Nephron (organoid): Measurements from ENCODE around the gene DDC.

Source experiments
- H3K27ac Mint-ChIP-seq, 3 experiments: 2 replicates each; pipeline ENCODE4 v1.8.0; 2020; ENCODE audit warnings: mixed read lengths in 3 of 3, mild to moderate bottlenecking in 2 of 3, moderate library complexity in 1 of 3
- H3K27me3 Mint-ChIP-seq: 2 replicates; pipeline ENCODE4 v1.8.0; 2021; ENCODE audit warnings: low read depth, mild to moderate bottlenecking, moderate library complexity, mixed read lengths
- H3K36me3 Mint-ChIP-seq: 2 replicates; pipeline ENCODE4 v1.8.0; 2020; ENCODE audit warnings: low read depth, mixed read lengths
- H3K4me1 Mint-ChIP-seq: 2 replicates; pipeline ENCODE4 v1.8.0; 2020; ENCODE audit warnings: mixed read lengths
- H3K4me3 Mint-ChIP-seq, 3 experiments: 2 replicates each; pipeline ENCODE4 v1.8.0; 2020; ENCODE audit warnings: mild to moderate bottlenecking in 3 of 3, mixed read lengths in 3 of 3, moderate library complexity in 2 of 3
- H3K9me3 Mint-ChIP-seq: 2 replicates; pipeline ENCODE4 v1.8.0; 2020; ENCODE audit warnings: mixed read lengths
- CTCF ChIP-seq, 3 experiments: fragments of 200-600 bp; sonication (generic); IDR thresholded peaks; one replicate each; pipeline ENCODE4 v1.5.0; 2021; ENCODE audit warnings: antibody characterized with exemption in 3 of 3; ENCODE audit not compliant: unreplicated experiment in 3 of 3

DDC gene, protein sequence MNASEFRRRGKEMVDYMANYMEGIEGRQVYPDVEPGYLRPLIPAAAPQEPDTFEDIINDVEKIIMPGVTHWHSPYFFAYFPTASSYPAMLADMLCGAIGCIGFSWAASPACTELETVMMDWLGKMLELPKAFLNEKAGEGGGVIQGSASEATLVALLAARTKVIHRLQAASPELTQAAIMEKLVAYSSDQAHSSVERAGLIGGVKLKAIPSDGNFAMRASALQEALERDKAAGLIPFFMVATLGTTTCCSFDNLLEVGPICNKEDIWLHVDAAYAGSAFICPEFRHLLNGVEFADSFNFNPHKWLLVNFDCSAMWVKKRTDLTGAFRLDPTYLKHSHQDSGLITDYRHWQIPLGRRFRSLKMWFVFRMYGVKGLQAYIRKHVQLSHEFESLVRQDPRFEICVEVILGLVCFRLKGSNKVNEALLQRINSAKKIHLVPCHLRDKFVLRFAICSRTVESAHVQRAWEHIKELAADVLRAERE

DNA sequence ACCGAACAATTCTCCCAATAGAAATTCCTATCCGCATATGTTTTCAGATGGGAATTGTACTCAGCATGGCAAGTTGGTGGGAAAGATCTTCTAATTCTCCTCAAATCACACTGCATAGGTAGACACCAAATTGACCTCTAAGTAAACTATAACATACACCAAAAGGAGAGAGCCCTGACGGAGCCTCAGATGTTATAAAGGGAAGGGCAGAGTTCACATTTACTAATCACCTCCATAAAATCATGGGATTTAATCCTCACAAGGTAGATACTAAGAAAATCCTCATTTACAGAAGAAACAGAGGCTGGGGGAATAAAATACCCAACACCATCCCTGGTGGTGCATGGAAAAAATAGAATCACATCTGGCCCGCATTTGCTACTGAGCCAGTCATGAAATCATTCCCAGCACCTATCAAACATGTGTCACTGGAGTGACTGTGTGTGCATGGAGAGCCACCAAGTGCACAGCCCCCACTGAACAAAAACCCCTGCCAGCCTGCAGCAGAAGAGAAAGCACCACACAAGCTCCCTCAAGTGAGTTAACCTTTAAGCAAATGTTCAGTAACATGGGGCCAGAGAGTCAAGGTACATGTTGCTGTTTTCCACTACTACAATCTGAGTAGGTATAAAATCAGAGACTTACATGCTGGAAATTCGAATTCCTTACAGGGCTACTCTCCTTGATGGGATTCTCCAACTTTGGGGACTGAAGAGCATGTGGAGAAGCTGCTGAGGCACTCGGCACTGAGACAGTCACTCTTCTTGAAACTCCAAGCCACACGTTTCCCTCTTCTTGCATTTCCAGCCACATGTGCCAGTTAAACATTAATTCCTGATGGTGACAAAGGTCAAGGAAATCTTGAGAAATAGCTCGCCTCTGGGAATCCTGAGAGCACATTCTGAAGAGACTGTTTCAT lies at the start of gene DDC:
Gene DDC, minus strand, starts transcription at position 766 of the 919 bp plus-strand sequence. CDS start 21,320 bp downstream, outside the sequence.
- no peak for TF ChIP-seq CTCF (IDR thresholded peaks at IDR 0.05; ENCODE audit: unreplicated experiment in 3 of 3)
- Mint-ChIP-seq H3K4me3 (peak within 1 kb of the TSS in 1 of 3 experiments; percentile 28), H3K27ac (peak within 1 kb of the TSS; percentile 18 to 97 (median 72)), H3K4me1 (no peaks in the 10 kb centered on the region), H3K9me3 (peaks cover 5% of the 10 kb centered on the region), H3K36me3 (no peaks in the 10 kb centered on the region), H3K27me3 (peaks cover 15% of the 10 kb centered on the region)

GRCh38 chr7:50613473-50613872 lies 48.3 kb upstream of the DDC start:
- H3K36me3 Mint-ChIP-seq, result peaks cover 28% of the 10 kb centered on the region
- no peak overlapping the region for H3K4me3 Mint-ChIP-seq
- H3K4me1 Mint-ChIP-seq, result no peaks in the 10 kb centered on the region
- no peak for TF ChIP-seq CTCF (IDR thresholded peaks at IDR 0.05; ENCODE audit: unreplicated experiment in 3 of 3)
- H3K27me3 Mint-ChIP-seq, result no peaks in the 10 kb centered on the region
- H3K27ac Mint-ChIP-seq, result no peak overlapping the region
- H3K9me3 Mint-ChIP-seq, result no peaks in the 10 kb centered on the region

DNA sequence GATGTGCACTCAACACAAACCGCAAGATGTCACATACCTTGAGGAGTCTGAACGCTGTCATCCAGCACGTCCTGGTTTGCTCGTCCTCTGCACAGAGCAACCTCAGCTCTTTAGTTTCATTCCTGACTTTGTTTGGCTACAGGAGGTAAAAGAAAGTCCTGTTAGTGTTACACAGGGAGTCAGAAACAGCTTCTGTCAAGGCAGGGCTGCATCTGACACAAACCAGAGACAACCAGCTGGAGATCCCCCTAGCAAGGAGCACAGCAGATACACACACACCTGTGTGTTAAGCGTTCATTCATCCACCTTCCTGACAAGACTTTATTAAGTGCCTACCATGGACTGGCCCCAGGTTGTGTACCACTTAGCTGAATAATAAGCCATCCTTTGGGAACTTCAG lies 47.5 kb upstream of the DDC start:
- no peak overlapping the region for H3K4me3 Mint-ChIP-seq
- peaks cover 30% of the 10 kb centered on the region for H3K36me3 Mint-ChIP-seq
- no peak overlapping the region for H3K27ac Mint-ChIP-seq
- H3K27me3 Mint-ChIP-seq, result no peaks in the 10 kb centered on the region
- TF ChIP-seq CTCF (IDR thresholded peaks at IDR 0.05; ENCODE audit: unreplicated experiment in 3 of 3), result no peak
- H3K4me1 Mint-ChIP-seq, result no peaks in the 10 kb centered on the region
- H3K9me3 Mint-ChIP-seq, result no peaks in the 10 kb centered on the region

DNA sequence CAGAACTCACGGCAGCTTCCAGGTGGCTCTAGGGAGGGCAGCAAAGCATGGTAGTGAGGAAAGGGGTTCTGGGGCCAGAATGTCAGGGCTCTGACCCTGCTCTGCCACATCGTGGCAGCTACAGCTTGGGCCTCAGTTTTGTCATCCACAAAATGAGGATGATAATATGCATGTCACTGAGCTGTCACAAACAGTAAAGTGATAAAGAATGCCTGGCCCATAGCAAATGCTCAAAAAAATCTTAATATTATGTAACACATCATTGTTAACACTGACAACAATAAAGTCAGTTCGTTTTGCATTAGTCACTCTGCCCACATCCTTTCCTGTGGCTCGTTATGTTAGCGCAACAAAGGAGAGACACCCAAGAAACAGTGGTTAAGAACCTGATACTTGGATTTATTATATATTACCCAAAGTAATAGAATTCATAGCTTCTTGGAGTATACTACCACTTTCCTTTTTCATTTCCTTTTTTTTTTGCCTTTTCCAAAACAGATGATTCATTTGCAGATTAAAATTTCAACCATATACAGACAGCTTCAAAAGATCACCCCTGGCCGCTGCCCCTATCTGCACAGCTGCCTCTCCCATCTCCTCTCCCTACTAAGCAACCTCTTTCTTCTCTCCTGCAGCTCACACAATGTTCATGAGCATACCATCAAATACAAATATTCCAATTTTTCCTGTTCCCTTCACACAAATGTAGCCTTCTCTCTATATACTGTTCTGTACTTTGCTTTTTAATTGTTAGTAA lies 45.5 kb upstream of the DDC start:
- TF ChIP-seq CTCF (IDR thresholded peaks at IDR 0.05; ENCODE audit: unreplicated experiment in 3 of 3), result no peak
- H3K4me3 Mint-ChIP-seq, result no peak overlapping the region
- no peaks in the 10 kb centered on the region for H3K4me1 Mint-ChIP-seq
- no peaks in the 10 kb centered on the region for H3K27me3 Mint-ChIP-seq
- H3K36me3 Mint-ChIP-seq, result peaks cover 42% of the 10 kb centered on the region
- H3K9me3 Mint-ChIP-seq, result no peaks in the 10 kb centered on the region
- H3K27ac Mint-ChIP-seq, result no peak overlapping the region

- H3K9me3 Mint-ChIP-seq, result no peaks in the 10 kb centered on the region
- H3K27me3 Mint-ChIP-seq, result no peaks in the 10 kb centered on the region
- no peaks in the 10 kb centered on the region for H3K4me1 Mint-ChIP-seq
- no peak overlapping the region for H3K27ac Mint-ChIP-seq
- TF ChIP-seq CTCF (IDR thresholded peaks at IDR 0.05; ENCODE audit: unreplicated experiment in 3 of 3), result no peak
- no peak overlapping the region for H3K4me3 Mint-ChIP-seq
- peaks cover 39% of the 10 kb centered on the region for H3K36me3 Mint-ChIP-seq
Measured at GRCh38 chr7:50608196-50608906, 43.1 kb upstream of the DDC start.
